ENCODE measurements around the gene HJV.

The HJV gene

DNA sequence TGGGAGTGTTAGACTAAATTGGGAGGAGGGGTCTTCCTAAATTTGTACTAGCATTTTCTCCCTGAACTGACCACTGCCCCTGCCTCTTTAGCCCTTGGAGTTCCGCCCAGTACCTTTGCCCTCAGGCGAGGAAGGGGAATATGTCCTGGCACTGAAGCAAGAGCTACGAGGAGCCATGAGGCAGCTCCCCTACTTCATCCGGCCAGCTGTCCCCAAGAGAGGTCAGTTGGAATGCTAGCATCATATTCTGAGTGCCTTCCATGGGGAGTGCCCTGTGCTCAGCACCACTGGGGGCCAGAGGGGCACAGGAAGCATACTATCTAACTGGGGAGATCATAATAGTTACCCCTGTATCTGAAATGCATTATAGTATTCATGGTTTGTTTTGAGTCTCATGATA lies 46.3 kb downstream of the HJV start:
- no peak for DNase-seq

DNA sequence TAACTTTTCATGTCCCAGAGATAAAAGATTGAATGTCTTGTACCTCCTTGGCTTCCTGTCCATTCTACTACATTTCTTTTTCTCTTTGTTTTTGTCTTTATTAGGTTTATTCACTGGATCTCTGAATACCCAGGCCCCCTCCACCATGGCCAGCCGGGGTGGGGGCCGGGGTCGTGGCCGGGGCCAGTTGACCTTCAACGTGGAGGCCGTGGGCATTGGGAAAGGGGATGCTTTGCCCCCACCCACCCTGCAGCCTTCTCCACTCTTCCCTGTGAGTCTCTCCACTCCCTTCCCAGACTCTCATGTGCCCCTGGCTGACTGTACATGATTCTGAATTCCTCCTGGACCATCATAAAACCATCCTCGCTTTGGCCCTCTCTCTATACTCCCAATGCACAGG lies 46.8 kb downstream of the HJV start:
- DNase-seq = no peak

DNA sequence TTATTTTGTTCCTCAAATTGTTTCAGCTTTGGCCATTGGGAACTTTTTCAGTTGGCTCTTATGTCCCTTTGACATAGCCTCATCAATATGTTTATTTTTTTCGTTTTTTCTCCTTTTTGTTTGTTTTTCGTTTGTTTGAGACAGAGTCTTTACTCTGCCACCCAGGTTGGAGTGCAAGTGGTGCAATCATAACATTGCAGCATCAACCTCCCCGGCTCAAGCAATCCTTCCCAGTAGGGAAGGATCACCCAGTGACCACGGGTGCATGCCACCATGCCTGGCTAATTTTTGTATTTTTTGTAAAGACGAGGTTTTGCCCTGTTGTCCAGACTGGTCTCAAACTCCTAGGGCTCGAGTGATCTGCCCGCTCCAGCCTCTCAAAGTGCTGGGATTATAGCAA lies 49.0 kb downstream of the HJV start:
- no peak for DNase-seq

Data from stimulated activated naive CD4-positive, alpha-beta T cell (primary cell).